Activated CD8-positive, alpha-beta memory T cell treated with anti-CD3 and anti-CD28 coated beads for 36 hours (primary cell): ENCODE results near the gene STK17A. TPM values are rescaled to one million over a fixed set of nuclear protein-coding genes. Genes with fewer than 3 reads are reported as not detected.
"Not testable (repeated sequence)": the region's sequence is repeated elsewhere in the genome, so short reads cannot be mapped to it uniquely, and the experiment has no call there.

Experiments used
- CTCF ChIA-PET: fragments of 350-600 bp; sonication (Branson Sonifier 250); formaldehyde crosslinking; loops from one replicate; lab custom pipeline; 2021; ENCODE audit warnings: antibody characterized with exemption; lab: Charles Lee
- POLR2A ChIA-PET: fragments of 350-600 bp; sonication (Branson Sonifier 250); formaldehyde crosslinking; loops from one replicate; lab custom pipeline; 2021; ENCODE audit warnings: antibody characterized with exemption; lab: Charles Lee
- total RNA-seq, 2 experiments: library from RNA; stranded (reverse); gene quantifications; one replicate each; pipeline ENCODE4 v1.2.3, GENCODE V29; 2021

The STK17A gene
- total RNA-seq, 2 experiments from 2014 or later: 38.6 to 41.5 TPM

DNA sequence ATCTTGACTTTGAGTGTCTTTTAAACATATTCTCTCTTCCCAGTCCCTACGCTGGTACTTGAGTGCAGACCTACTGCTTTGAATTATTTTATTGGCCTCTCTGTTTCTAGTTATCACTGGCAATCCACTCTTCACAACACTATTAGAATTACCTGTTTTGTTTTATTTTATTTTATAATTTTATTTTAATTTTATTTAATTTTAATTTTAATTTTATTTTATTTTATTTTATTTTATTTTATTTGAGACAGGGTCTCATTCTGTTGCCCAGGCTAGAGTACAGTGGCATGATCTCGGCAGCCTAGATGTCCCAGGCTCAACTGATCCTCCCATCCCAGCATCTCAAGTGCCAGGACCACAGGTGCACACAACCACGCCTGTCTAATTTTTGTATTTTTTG, 6.8 kb downstream of the STK17A start:
- ChIA-PET CTCF (no interaction called here), POLR2A (no interaction called here)

DNA sequence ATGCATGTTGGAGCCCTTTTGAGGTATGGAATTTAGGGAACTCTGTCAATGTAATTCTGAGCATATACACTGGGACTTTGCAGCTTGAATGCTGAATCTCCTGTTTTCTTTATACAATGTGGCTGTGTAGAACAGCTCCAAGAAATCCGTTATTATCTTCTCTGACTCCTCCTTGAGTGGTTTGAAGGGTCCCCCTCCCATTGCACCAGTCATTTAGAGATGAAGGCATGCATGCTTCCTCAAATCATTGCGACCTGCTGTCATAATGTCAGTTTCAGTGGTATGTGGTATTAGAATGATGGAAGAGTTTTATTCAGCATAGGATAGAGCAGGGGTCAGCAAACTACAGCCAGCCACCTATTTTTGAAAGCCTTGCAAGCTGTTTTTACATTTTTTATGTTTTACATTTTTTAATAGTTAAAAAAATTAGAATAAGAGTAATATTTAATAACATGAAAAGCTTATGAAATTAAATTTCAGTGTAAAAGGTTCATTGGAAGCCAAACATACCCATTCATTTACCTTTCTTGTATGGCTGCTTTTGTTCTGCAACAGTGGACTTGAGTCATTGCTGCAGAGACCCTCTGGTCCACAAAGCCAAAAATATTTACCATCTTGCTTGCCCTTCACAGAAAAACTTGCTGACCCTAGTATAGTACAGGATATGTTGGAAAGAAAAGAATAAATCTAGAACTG, 8.1 kb downstream of the STK17A start:
- ChIA-PET POLR2A (interaction anchor here (0.5 to 1.2 kb wide), 2 partner anchors 57 to 508 kb away, joined by 3 to 4 read pairs; no protein-coding TSS in a partner anchor), CTCF (interaction anchor here (0.8 to 1.2 kb wide), 4 partner anchors 8 to 57 kb away, joined by 3 to 11 read pairs (median 4); partner anchors contain the start of gene STK17A)

GRCh38 chr7:43591558-43592180, 8.8 kb downstream of the STK17A start:
- CTCF ChIA-PET: interaction anchor here (0.8 to 1.4 kb wide), 5 partner anchors 9 to 56 kb away, joined by 3 to 11 read pairs (median 3); partner anchors contain the start of gene STK17A
- POLR2A ChIA-PET: interaction anchor here (0.6 to 1.2 kb wide), 2 partner anchors 21 to 56 kb away, joined by 3 to 4 read pairs; no protein-coding TSS in a partner anchor

- POLR2A ChIA-PET: interaction anchor here (0.6 kb wide), 2 partner anchors 13 to 20 kb away, joined by 3 read pairs; no protein-coding TSS in a partner anchor
Measured at GRCh38 chr7:43592326-43592725, 9.4 kb downstream of the STK17A start.

DNA sequence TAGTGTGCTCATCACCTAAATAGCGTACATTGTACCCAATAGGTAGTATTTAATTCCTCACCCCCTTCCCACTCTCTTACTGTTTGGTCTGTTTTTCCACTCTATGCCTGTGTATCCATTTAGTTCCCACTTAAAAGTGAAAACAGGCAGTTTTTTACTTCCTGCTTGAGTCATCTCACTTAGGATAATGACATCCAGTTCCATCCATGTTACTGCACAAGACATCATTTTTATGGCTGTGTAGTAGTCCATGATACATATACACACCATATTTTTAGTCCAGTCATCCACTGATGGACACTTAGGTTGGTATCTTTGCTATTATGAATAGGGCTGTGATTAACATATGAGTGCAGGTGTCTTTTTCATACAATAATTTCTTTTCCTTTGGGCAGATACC, 10.1 kb downstream of the STK17A start:
- CTCF ChIA-PET: interaction anchor here (1.4 kb wide), 1 partner anchor 35 kb away, joined by 3 read pairs; no protein-coding TSS in a partner anchor
- POLR2A ChIA-PET: interaction anchor here (0.6 kb wide), 3 partner anchors 12 to 132 kb away, joined by 3 to 5 read pairs (median 4); no protein-coding TSS in a partner anchor

More at GRCh38 chr7:43592326-43592725, 9.4 kb downstream of the STK17A start:
- CTCF ChIA-PET: interaction anchor here (1.4 kb wide), 1 partner anchor 36 kb away, joined by 3 read pairs; no protein-coding TSS in a partner anchor

- ChIA-PET CTCF (interaction anchor here (0.6 kb wide), 1 partner anchor 106 kb away, joined by 3 read pairs; no protein-coding TSS in a partner anchor), POLR2A (interaction anchor here (0.5 to 0.6 kb wide), 2 partner anchors 11 to 234 kb away, joined by 3 to 4 read pairs; partner anchors contain the start of gene STK17A)
Measured at GRCh38 chr7:43594020-43594419, 11.1 kb downstream of the STK17A start.

DNA sequence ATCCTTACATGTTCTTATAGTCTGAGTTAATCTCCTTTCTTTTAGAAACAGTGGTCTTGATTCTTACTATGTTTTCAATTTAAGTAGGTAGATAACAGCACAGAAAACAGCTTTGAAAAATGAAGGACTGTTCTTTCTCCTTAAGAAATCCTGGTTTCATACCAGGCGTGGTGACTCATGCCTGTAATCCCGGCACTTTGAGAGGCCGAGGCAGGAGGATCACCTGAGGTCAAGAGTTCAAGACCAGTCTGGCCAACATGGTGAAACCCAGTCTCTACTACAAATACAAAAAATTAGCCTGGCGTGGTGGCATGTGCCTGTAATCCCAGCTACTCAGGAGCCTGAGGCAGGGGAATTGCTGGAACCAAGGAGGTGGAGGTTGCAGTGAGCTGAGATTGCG, 13.5 kb downstream of the STK17A start:
- POLR2A ChIA-PET: not testable (repeated sequence)
- CTCF ChIA-PET: interaction anchor here (0.5 to 1.2 kb wide), 4 partner anchors 9 to 51 kb away, joined by 3 to 4 read pairs (median 4); partner anchors contain the start of gene STK17A

- POLR2A ChIA-PET: no interaction called here
- CTCF ChIA-PET: no interaction called here
Measured at GRCh38 chr7:43600056-43600455, 17.1 kb downstream of the STK17A start.

DNA sequence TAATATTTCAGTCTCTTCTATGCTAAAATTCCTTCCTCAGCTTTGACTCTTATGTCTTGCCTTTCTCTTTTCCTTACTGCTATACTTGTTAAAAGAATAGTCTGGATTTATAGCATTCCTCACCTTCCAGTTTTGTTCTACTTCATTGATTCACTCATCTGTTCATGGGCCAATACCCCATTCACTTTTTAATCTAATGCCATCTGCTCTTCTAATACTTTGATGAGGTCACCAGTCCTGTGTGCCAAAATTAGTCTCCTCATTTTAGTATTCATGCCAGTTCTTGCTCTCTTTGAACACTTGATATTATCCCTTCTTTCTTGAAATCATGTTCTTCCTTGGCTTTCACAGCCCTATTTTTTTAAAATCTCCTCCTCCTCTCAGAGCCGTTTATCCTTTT, 19.3 kb downstream of the STK17A start:
- POLR2A ChIA-PET: interaction anchor here (1.0 kb wide), 1 partner anchor 20 kb away, joined by 4 read pairs; the partner anchor contains the start of gene STK17A
- CTCF ChIA-PET: interaction anchor here (0.9 kb wide), 1 partner anchor 76 kb away, joined by 4 read pairs; no protein-coding TSS in a partner anchor

- POLR2A ChIA-PET: interaction anchor here (0.6 kb wide), 1 partner anchor 9 kb away, joined by 13 read pairs; no protein-coding TSS in a partner anchor
- CTCF ChIA-PET: interaction anchor here (0.8 kb wide), 1 partner anchor 23 kb away, joined by 3 read pairs; no protein-coding TSS in a partner anchor
Measured at GRCh38 chr7:43604251-43604650, 21.3 kb downstream of the STK17A start.

- POLR2A ChIA-PET: interaction anchor here (1.2 kb wide), 1 partner anchor 41 kb away, joined by 8 read pairs; no protein-coding TSS in a partner anchor
- CTCF ChIA-PET: no interaction called here
Measured at GRCh38 chr7:43609097-43609496, 26.2 kb downstream of the STK17A start.

DNA sequence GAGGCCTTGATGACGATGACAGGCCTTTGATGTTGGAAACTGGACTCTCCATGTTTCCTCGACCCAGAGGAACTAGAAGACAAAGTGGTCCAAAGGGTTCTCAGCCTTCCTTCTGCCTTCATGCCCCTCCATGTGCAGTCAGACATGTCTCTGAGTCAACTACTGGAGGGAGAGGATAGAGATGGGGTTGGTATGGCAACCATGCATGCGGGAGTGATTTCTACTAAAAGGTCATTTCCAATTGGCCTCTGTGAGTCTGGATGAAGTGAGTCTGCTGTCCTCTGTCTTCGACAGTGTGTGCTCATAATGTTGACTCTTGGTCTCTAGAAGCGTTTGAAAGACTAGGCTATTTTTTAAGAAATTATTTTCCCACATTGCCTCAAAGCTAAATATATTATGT, 29.2 kb downstream of the STK17A start:
- CTCF ChIA-PET: interaction anchor here (0.6 to 5.2 kb wide), 5 partner anchors 9 to 88 kb away, joined by 3 to 27 read pairs (median 4); partner anchors contain the start of gene STK17A
- POLR2A ChIA-PET: interaction anchor here (0.6 to 2.4 kb wide), 4 partner anchors 19 to 29 kb away, joined by 3 to 11 read pairs (median 6); partner anchors contain the start of gene STK17A

DNA sequence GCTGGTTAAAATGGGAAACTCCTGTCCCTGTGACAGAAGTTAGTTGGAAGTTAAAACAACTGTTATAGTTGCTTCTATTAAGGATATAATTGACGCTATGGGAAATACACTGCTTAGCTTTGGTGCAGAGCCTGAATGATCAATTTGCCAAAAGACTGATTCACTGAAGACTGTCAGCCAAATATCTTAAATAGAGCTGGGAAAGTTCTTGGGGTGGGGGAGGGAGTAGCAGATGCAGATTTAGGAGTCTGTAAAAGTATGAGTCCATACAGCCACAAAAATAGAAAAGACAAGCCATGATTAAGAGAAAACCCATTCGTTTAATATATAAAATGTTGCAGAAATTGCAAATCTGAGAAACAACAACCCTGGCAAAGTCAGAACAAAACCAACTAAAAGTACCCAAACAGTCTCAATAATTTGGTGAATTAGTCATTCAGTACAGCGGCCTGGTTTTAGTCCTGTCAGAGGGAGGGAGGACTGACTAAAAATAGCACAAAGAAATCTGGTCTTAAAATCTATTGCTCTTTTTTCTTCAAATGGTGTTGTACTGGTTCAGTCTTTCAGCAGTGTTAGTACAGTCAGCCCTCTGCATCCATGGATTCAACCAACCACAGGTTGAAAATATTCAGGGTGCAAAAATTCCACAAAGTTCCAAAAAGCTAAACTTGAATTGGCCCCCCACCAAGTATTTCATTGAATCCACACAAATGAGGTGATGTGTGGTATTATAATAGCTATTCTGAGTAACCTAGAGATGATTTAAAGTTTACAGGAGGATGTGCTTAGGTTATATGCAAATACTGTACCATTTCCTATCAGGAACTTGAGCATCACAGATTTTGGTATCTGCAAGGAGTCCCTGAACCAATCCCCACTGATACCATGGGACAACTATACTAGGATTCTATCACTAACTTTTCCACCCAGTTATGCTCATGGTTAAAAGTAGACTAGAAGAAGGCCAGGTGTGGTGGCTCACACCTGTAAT, 30.0 kb downstream of the STK17A start:
- CTCF ChIA-PET: interaction anchor here (0.6 to 5.2 kb wide), 7 partner anchors 9 to 87 kb away, joined by 3 to 27 read pairs (median 4); partner anchors contain the start of gene STK17A
- POLR2A ChIA-PET: interaction anchor here (0.6 to 2.4 kb wide), 5 partner anchors 20 to 30 kb away, joined by 3 to 11 read pairs (median 4); partner anchors contain the start of gene STK17A

GRCh38 chr7:43615558-43616145, 32.7 kb downstream of the STK17A start:
- ChIA-PET POLR2A (interaction anchor here (1.4 kb wide), 1 partner anchor 33 kb away, joined by 4 read pairs; no protein-coding TSS in a partner anchor), CTCF (interaction anchor here (5.2 kb wide), 1 partner anchor 33 kb away, joined by 27 read pairs; the partner anchor contains the start of gene STK17A)

- POLR2A ChIA-PET: interaction anchor here (1.4 kb wide), 1 partner anchor 31 kb away, joined by 4 read pairs; no protein-coding TSS in a partner anchor
- CTCF ChIA-PET: interaction anchor here (2.3 kb wide), 1 partner anchor 34 kb away, joined by 10 read pairs; the partner anchor contains the start of gene STK17A
Measured at GRCh38 chr7:43616977-43617376, 34.1 kb downstream of the STK17A start.

DNA sequence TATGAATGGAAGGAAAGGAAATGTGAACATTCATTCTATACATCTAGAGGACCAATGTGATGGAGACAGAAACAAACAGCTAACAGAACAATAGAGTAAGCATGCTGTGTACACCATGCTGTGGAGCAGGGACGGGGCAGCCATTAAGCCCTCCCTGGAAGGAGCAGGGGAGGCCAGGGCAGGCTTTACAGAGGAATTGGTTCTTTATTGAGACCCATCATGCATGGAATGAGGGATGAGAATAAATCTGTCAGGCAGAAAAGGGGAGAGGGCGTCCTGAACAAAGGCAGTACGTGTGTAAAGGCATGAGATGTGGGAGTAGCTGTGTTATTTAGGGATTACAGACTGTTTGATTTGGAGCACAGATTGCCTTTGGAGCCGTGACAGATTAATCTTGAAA, 35.2 kb downstream of the STK17A start:
- POLR2A ChIA-PET: no interaction called here
- CTCF ChIA-PET: interaction anchor here (2.3 kb wide), 1 partner anchor 35 kb away, joined by 10 read pairs; the partner anchor contains the start of gene STK17A
